GM18499 (cell line): ENCODE results near the gene TFDP2.
"Not testable (repeated sequence)": the region's sequence is repeated elsewhere in the genome, so short reads cannot be mapped to it uniquely, and the experiment has no call there.

Experiments used
- ATAC-seq: cut with Tn5 transposase; IDR thresholded peaks from one replicate; pipeline ENCODE4 v1.9.1; 2021; ENCODE audit warnings: moderate number of reproducible peaks; ENCODE audit not compliant: insufficient read depth, unreplicated experiment

TFDP2 gene, protein sequence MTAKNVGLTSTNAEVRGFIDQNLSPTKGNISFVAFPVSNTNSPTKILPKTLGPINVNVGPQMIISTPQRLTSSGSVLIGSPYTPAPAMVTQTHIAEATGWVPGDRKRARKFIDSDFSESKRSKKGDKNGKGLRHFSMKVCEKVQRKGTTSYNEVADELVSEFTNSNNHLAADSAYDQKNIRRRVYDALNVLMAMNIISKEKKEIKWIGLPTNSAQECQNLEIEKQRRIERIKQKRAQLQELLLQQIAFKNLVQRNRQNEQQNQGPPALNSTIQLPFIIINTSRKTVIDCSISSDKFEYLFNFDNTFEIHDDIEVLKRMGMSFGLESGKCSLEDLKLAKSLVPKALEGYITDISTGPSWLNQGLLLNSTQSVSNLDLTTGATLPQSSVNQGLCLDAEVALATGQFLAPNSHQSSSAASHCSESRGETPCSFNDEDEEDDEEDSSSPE

DNA sequence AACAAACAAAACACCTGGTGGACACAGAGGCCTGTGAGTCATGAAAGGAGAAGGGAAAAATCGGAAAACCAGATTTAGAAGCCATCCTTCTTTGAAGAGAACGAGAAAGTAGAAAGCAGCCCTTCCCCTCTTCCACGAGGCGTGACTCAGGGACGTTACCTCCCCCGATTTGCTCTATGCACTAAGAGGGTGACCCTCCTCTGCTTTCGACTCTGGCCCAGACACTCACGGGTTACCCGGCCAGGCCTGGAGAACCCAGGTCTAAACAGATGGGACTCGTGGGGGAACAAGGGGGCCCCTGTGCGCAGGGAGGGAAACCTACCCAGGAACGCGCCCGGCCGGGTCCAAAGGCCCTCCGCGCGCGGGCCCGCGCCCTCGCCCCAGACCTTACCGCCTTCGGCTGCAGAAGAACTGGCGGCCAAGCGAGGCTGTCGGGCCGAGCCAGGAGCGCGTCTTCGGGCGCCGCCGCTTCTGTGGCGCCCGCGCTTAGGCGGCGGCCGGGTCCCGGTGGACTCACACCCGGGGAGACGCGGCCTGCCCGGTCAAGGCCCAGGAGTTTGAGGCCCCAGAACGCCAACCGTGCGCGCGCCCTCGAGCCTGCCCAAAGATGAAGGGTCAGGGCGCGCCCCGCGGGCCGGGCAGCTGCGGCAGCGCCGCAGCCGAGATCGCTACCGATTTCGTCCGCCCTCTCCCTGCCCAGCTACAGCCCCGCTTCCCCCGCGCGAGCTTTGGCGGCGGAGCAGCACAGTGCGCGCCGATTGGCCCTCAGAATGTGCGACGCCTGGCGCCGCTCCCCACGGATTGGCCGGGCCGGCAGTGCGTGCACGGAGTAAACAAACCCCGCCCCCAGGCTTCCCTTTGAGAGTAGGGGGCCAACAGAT is at the start of gene TFDP2:
TSS of gene TFDP2 (minus strand) at position 753 of the 881 bp plus-strand sequence. CDS start 47,795 bp downstream, outside the sequence.
- ATAC-seq: peak; percentile 92

DNA sequence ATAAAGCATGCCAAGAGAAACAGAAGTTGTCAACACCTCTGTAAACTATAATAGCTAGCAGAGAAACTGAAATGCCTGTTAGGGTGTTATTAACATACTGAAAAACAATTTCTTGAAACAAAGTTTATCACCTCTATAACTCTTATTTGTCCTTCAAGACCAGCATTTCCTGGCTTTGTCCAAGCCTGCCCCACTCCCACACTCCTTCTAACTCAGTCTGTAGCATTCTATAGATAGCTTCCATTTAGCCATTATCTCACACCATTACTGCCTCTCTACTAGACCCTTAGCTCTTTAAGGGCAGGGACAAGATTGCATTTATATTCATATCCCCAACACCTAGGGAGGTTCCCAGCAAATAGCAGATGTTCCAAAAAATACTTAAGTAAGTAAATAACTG is 39.5 kb upstream of the TFDP2 start:
- ATAC-seq: no peak

DNA sequence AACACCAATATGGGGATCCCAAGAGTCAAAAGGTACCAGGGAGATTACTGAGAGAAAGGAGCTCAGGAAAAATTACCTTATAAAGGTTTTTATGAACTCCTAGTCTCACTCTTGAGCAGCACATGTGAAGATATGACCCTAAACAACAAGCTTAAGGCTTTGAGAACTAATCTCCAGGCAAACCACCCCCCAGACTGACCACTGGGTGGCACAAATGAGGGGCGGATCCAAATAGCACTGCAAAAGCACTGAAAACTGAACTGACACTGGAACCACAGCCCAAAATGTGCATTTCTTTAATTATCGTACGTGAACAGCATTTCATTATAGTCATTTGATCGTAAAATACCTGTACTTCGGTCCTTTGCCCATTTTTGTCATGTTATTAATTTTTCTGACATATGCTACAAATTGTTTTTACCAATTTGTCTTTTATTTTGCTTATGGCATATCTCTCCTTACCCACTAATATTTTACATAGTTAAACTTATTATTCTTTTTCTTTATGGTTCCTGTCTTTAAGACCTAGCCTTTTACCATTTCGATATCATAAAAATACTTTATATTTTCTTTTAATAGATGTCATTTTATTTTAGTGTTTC is 31.5 kb upstream of the TFDP2 start:
- ATAC-seq: no peak

DNA sequence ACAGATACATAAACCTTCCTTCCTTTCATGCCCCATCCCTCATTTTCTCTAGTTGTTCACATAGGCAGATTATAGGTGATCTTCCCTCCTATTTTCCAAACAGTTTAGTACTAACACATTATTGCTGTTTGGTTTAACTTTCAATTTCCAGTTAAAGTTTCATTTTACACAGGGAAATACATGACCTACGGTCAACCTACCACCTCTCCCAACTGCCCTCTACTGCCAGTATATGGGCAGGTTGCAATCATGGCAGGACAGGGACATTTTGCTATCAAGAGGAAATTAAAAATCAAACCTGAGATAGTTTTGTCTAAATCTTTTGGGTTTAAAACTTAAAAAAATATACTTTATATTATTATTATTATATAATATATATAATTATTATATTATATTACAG is 26.1 kb upstream of the TFDP2 start:
- ATAC-seq: no peak

DNA sequence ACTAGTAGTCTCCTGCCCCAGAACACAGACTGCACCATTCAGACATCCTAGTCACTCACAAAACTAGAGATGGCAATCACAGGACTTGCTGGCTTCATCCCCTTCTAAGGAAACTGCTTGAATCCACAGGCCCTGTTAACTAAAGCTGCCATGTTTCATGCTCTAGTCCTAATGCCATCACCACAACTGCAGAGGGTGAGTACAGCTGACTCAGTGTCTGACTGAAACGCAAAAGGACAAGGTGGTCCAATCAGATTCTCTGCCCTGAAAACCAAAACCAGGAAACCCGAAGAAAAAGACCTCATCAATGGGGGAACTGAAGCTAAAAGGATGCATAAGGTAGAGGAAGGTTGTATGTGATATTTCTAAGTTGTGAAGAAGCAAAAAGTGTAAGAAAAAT is 25.2 kb upstream of the TFDP2 start:
- ATAC-seq: no peak

DNA sequence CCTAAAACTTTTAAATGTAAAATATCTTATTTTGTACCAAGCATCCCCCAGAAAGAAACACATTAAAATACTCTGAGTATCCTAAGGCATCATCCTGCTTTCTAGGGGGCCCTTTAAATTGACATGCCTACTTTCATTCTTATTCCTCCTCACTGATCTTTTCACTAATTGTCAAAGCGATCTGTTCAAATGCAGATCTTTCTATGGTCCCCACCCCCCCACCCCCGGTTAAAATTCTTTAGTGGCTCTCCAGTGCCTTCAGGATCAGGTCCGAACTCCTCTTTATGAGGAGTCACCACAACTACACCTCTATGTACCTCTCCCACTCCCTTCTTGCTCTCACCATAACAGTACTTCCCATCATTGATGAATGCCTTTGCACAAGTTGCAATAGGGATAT is 19.2 kb upstream of the TFDP2 start:
- ATAC-seq: no peak

DNA sequence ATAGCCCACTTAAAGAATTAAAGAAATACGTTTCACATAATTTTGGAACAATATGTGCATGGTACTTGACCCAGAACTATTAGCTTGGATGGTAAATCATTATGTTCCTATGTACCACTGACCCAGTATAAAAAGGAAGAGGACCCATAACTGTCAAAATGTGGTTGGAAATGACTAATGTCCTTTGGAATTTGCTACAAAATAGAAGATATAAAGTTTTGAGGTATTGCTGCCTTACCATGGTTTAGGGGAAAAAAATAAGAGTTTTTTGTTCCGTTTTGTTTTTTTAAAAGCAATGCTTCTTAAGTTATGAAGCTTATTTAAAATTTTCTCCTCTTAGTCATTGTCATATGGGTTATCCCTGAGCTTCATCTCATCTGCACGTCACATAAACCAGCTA is 15.8 kb upstream of the TFDP2 start:
- ATAC-seq: no peak

DNA sequence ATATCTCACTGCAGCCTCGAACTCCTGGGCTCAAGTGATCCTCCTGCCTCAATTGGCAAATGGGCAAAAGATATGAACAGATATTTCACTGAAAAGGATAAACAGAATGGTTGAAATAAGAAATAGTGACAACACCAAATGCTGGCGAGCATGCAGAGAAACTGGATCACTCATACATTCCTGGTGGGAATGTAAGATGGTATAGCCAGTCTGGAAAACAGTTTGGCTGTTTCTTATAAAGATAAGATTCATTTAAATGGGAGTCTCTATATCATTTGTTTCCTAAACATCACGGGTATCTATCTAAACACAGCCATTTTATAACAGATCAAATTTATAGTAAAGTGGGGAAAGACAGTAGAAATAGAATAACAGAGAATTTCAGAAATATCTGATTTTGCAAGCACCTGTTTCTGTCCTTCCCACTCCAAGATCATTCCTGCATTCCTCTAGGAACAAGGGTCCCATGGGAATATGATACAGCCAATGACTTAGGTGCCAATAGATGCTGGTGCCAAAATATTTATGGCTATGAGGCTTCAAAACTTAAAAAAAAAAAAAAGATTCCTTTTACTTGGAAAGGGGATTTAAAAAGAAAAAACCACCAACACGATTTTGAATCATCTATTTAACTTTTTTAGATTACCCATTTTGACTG is 9.9 kb upstream of the TFDP2 start:
- no peak for ATAC-seq

DNA sequence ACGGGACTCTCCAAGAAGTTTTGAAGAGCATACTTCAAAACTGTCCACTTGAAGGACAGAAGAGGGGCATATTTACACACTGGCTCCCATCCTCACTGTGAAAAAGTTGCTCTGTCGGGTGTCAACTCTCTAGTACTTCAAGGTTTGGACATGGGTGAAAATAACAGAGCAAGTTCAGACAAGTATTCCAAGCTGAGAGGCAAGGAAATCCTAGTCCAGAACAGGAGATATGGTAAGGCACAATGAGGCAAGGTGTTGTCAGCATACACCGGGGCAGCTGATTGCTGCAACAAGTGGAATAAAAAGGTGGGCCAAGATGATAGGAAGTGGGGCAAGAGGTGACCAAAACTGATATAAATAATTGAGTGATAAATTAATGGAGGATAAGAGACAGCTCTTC is 4.8 kb upstream of the TFDP2 start:
- ATAC-seq: no peak

DNA sequence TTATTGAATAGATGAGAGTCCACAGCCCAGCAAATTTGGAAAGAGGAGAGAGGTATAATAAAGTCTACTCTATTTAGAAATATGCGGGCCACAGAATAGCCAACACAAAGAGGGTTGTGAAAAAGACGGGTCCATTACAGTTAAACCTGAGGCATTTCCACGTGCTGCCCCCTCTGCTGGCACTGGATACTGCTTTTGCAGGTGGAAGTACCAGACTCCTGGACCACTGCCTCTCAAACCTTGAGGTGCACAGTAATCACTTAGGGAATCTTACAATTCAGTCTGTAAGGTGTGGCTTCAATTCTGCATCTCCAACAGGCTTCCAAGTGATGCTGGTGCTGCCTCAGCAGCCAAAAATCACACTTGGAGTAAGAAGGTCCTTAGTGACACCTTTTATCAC is 3.0 kb upstream of the TFDP2 start:
- ATAC-seq: no peak

DNA sequence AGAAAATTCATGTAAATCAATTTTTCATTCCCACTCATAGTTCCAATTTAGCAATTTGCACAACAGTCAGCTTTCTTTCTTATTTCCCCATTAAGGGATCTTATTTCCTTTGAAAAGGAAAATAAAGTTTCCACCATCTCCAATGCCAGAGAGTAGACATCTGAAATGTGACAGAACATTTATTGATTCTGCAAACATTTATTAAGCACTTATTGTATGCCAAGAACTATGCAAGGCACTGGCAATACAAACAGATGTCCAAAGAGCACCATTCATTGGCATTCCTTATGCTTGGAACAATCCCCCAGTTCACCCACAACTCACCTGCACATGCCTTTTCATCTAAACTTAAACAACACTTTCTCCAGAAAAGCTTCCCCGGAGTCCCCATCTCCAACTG is 2.5 kb upstream of the TFDP2 start:
- no peak for ATAC-seq

DNA sequence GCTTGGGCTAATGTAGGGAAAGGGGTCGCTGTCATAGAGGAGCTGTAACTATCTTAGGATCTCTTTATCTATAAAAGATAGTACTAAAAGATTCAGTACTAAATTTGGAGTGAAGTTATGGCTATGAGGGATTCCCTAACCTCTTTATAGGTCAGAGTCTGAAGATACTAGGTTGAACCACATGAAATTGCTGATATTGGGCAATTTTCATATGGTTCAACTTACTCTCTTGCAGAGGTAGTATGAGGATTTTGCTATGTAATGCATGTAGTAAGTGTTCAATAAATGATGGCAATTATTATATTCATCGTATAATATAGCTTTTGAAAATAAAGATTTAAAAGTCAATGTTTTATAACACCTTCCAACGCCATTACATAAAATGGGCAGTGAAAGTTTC is 1.9 kb upstream of the TFDP2 start:
- no peak for ATAC-seq

DNA sequence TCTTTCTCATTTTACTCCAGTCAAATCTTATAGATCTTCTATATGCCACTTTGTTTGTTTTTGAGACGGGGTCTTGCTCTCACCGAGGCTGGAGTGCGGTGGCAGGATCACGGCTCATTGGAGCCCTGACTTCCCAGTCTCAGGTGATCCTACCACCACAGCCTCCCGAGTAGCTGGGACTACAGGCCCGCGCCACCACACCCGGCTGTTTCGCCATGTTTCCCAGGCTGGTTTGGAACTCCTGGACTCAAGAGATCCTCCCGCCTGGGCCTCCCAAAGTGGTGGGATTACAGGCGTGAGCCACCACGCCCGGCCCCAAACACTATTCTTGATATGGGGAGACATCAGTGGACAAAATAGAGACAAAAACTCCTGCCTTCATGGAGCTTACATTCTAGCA is 927 bp upstream of the TFDP2 start:
- ATAC-seq: no peak

DNA sequence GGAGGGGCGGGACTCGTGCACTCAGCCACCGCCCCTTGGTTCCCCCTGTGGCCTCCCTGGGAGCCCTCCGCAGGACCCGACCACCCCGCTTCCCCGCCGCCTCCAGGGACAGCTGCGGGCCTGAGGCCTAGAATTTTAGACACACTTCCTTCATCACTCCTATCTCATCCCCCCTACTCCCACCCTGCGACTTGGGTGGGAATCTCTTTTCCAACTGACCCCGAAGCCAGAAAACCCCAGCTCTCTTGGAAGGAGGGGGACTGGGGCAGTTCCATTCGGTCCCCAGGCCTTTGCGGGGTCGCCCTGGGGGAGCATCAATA is 289 bp upstream of the TFDP2 start:
- ATAC-seq: no peak

DNA sequence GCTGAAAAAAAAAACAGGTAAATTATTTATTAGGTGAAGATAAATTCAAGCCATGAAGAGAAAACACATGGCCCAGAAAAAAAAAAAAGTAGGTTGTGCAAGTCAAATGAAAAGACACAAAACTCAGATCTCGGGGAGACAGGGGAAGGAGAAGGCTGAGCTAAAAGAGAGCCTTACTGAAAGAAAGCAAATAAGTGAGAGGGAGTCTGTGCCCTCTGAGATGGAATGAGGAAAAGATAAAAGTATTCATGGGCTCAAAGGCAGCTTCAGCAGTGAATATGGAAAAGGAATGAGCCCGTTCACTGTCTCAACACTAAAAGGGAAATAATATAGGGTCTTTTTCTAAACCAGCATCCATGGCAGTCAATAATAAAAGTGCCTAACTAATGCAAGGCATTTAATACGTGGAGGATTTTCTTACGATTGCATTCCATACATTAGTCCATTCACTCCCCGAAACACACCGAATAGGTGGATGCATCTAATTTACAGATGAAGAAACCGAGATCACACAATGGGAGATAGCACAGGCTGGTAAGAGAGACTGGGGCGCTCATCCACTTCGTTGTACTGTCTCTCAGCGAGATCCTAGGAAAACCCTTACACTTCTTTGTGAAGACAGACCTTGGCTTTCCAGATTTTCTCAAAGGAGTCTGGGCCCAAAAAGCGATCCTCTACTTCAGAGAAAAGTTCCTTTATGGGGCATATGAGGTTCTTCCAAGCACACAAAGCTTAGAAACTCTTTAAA is 1.1 kb downstream of the TFDP2 start:
- no peak for ATAC-seq

DNA sequence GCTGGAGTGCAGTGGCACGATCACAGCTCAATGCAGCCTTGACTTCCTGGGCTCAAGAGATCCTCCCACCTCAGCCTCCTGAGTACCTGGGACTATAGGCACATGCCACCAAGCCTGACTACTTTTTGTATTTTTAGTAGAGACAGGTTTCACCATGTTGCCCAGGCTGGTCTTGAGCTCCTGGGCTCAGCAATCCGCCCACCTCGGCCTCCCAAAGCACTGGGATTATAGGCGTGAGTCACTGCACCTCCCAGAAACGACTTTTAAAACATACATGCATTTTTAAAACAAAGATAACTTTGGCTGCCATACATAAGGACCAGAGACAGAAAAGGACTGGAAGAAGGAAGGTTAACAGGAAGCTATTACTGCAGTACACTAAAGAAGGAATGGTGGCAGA is 4.8 kb downstream of the TFDP2 start:
- ATAC-seq: not testable (repeated sequence)

DNA sequence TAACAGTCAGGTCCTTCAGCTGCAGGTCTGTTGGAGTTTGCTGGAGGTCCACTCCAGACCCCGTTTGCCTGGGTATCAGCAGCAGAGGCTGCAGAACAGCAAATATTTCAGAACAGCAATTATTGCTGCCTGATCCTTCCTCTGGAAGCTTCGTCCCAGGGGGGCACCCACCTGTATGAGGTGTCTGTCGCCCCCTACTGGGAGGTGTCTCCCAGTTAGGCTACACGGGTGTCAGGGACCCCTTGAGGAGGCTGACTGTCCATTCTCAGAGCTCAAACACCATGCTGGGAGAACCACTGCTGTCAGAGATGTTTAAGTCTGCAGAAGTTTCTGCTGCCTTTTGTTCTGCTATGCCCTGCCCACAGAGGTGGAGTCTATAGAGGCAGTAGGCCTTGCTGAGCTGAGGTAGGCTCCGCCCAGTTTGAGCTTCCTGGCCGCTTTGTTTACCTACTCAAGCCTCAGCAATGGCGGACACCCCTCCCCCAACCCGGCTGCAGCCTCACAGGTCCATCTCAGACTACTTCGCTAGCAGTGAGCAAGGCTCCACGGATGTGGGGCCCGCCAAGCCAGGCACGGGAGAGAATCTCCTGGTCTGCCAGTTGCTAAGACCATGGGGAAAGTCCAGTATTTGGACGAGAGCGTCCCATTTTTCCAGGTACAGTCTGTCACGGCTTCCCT is 8.6 kb downstream of the TFDP2 start:
- ATAC-seq: not testable (repeated sequence)

DNA sequence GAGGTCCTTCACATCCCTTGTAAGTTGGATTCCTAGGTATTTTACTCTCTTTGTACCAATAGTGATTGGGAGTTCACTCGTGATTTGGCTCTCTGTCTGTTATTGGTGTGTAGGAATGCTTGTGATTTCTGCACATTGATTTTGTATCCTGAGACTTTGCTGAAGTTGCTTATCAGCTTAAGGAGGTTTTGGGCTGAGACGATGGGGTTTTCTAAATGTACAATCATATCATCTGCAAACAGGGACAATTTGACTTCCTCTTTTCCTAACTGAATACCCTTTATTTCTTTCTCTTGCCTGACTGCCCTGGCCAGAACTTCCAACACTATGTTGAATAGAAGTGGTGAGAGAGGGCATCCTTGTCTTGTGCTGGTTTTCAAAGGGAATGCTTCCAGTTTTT is 12.3 kb downstream of the TFDP2 start:
- ATAC-seq: not testable (repeated sequence)

DNA sequence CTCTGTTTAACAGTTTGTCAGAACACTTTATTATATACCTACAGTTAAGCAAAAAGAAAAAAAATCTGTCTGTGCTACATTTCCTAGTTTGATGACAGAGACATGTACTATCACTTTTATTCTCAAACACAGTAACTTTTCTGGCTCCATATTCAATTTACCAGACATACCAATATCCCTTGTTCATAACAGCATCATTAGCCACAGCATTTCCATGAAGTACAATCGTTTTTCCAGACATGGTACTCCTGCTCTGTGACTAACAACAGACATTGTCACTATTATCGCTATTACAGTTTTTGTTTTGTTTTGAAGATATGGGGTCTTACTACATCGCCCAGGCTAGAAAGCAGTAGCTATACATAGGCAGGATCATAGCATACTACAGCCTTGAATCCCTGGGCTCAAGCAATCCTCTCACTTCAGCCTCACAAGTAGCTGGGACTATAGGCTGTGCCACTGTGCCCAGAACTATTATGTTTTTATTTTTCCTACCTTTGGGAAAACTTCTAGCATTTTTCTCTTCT is 14.5 kb downstream of the TFDP2 start:
- ATAC-seq: no peak
